AG09319 (cell line): ENCODE results near the gene EML6.

Experiments
- DNase-seq: peaks from one replicate; pipeline ENCODE4 v3.0.0-alpha.2; 2010; ENCODE audit warnings: low read depth; ENCODE audit errors: extremely low read depth
- TF ChIP-seq, protein P1 (sequence below): IDR thresholded peaks from 2 replicates; pipeline ENCODE4 v1.5.1; 2011; ENCODE audit warnings: low read depth, mild to moderate bottlenecking, inconsistent platforms, low read length, moderate library complexity

The EML6 gene

GRCh38 chr2:54924121-54924520 lies 200.7 kb downstream of the EML6 start:
- TF ChIP-seq, protein P1, sequence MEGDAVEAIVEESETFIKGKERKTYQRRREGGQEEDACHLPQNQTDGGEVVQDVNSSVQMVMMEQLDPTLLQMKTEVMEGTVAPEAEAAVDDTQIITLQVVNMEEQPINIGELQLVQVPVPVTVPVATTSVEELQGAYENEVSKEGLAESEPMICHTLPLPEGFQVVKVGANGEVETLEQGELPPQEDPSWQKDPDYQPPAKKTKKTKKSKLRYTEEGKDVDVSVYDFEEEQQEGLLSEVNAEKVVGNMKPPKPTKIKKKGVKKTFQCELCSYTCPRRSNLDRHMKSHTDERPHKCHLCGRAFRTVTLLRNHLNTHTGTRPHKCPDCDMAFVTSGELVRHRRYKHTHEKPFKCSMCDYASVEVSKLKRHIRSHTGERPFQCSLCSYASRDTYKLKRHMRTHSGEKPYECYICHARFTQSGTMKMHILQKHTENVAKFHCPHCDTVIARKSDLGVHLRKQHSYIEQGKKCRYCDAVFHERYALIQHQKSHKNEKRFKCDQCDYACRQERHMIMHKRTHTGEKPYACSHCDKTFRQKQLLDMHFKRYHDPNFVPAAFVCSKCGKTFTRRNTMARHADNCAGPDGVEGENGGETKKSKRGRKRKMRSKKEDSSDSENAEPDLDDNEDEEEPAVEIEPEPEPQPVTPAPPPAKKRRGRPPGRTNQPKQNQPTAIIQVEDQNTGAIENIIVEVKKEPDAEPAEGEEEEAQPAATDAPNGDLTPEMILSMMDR: no peak
- no peak for DNase-seq

DNA sequence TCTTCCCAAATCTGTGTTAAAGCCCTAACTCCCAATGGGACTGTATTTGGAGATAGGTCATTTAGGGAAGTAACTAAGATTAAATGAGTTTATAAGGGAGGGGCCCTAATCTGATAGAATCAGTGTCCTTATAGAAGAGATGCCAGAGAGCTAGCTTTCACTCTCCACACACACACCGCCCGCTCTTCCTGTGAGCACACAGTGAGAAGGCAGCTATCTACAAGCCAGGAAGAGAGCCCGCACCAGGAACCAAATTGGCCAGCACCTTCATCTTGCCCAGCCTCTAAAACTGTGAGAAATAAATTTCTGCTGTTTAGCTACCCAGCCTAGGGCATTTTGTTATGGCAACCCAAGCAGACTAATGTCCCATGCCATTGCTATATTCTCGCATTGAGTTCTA lies 201.6 kb downstream of the EML6 start:
- TF ChIP-seq, protein P1: no peak
- DNase-seq: no peak

DNA sequence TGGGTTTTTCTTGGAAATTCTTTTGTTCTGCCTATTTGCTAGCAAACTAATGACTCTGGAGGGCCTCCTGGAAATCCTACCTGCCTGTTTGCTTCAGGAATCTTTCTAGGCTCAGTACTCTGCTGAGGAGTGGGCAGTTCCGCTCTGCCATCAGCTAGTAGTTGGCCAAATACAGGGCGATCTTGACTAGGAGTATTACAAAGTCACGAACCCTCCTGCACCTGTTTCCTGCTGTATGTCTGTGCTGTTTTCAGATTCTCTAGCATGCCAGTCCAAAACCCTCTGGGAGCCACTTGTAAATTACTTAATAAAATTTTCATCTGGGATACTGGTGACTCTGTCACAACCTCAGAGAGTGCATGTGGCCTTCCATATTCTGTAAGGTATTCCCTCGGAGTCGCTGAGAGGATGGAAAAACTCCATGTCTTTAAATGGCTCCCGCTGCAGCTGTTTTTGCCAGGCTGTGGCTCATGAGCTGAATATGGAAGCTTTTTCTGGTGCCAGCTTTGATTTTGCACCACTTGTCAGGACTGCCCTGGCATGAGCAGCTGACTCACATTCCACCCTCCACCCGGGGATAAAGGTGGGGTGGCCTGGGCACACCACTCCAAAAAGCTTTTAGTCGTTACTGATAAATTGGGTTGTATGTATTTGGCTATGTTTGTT lies 203.8 kb downstream of the EML6 start:
- DNase-seq: no peak
- TF ChIP-seq, protein P1: no peak

GRCh38 chr2:54927751-54928615 lies 204.5 kb downstream of the EML6 start:
- DNase-seq: no peak
- TF ChIP-seq, protein P1: no peak

DNA sequence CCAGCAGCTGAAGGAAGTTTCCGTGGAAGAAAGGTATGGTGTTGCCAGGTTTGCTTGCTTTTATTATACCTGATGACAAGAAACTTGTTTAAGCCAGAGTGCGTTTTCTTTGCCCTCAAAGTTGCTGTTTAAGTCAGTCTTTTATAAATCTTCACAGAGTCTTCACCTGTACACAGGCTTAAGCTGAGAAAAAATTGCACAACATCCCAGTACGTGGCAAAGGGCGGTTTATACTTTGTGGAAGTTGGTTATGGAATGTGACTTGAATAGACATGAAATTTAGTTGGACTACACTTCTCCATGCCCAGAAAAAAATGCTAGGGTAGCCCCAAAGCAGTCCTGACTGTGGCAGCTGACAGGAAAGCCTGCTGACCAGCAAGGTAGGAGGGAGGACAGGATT lies 205.3 kb downstream of the EML6 start:
- DNase-seq: no peak
- TF ChIP-seq, protein P1: no peak

DNA sequence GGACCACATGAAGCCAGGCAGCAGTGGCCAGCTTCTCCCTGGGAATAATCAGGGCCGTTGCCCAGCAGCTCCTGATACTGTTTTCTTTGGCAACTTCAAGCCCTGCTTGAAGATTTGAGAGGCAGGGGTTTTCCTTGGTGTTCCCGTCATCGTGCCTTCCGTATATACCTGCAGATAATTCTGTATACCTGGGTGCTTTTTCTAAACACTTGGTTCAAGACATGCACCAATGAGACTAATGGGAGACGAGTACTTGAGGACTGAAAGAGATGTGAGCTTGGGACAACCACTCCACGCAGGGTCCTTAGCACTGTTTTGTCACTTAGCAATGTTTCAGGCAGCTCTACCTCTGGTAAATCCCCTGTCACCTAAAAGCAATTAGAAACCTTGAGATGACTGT lies 208.0 kb downstream of the EML6 start:
- DNase-seq: no peak
- TF ChIP-seq, protein P1: no peak

DNA sequence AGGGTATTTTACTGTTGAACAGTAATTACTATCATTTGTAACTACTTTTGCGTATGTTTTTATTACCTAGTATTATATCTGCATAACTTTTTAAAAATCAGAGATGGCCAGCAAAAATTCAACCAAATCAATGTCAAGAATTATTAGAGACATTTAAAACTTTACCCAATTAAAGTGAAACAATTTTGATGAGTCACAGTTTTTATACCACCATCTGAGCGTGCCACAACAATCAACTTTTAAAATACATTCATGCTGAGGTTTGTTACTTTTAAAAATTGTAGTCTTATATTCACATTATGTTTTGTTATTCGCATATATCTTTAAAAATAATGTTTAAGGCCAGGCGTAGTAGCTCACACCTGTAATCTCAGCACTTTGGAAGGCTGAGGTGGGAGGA lies 211.9 kb downstream of the EML6 start:
- TF ChIP-seq, protein P1: no peak
- no peak for DNase-seq
